Esophagus muscularis mucosa (tissue), 4 donors: ENCODE measurements around the gene PGAM5.
"Not testable (repeated sequence)": the region's sequence is repeated elsewhere in the genome, so short reads cannot be mapped to it uniquely, and the experiment has no call there.

Experiments
- CTCF ChIP-seq, 3 experiments: fragments of 200-600 bp in 2 of 3; fragments of 450-650 bp in 1 of 3; sonication (generic) in 2 of 3; IDR thresholded peaks; one replicate each; pipeline ENCODE4 v1.5.1; 2017 to 2019; ENCODE audit warnings: antibody characterized with exemption in 3 of 3, mild to moderate bottlenecking in 2 of 3, moderate library complexity in 1 of 3
- EP300 ChIP-seq: sonication (generic); formaldehyde crosslinking; IDR thresholded peaks from one replicate; pipeline ENCODE4 v1.6.1; 2017; ENCODE audit warnings: antibody characterized with exemption
- POLR2A ChIP-seq: fragments of 450-650 bp; IDR thresholded peaks from one replicate; pipeline ENCODE4 v1.6.1; 2017; ENCODE audit warnings: antibody characterized with exemption, moderate library complexity, mild to moderate bottlenecking, low read depth

GRCh38 chr12:132753670-132754069 is 43.0 kb downstream of the PGAM5 start:
- not testable (repeated sequence) for TF ChIP-seq CTCF (IDR thresholded peaks at IDR 0.05); POLR2A; EP300
